Effector memory CD8-positive, alpha-beta T cell (primary cell): Measurements from ENCODE around the gene CDK6.

Source experiments
- ATAC-seq: fragments of 150-1000 bp; cut with Tn5 transposase; replicated peaks from 2 replicates; pipeline ENCODE4 v1.10.0; 2021; ENCODE audit warnings: mild to moderate bottlenecking, moderate library complexity
- DNase-seq, 3 experiments: peaks; one replicate each; pipeline ENCODE4 v3.0.0; 2021
- H3K27ac Mint-ChIP-seq, 2 donors: one replicate each; pipeline ENCODE4 v1.8.0; 2022; ENCODE audit warnings: mild to moderate bottlenecking in 2 of 2, mixed read lengths in 2 of 2, moderate library complexity in 2 of 2
- H3K27me3 Mint-ChIP-seq, 2 donors: one replicate each; pipeline ENCODE4 v1.8.0; 2022; ENCODE audit warnings: mixed read lengths in 2 of 2
- H3K36me3 Mint-ChIP-seq: one replicate; pipeline ENCODE4 v1.8.0; 2022; ENCODE audit warnings: mild to moderate bottlenecking, moderate library complexity, mixed read lengths; ENCODE audit not compliant: insufficient read depth
- H3K4me1 Mint-ChIP-seq, 2 donors: one replicate each; pipeline ENCODE4 v1.8.0; 2022; ENCODE audit warnings: low read depth in 2 of 2, mixed read lengths in 2 of 2
- H3K4me3 Mint-ChIP-seq, 2 donors: one replicate each; pipeline ENCODE4 v1.8.0; 2022; ENCODE audit warnings: mild to moderate bottlenecking in 2 of 2, mixed read lengths in 2 of 2, moderate library complexity in 2 of 2
- H3K9me3 Mint-ChIP-seq, 2 donors: one replicate each; pipeline ENCODE4 v1.8.0; 2022; ENCODE audit warnings: mixed read lengths in 2 of 2

CDK6 gene

DNA sequence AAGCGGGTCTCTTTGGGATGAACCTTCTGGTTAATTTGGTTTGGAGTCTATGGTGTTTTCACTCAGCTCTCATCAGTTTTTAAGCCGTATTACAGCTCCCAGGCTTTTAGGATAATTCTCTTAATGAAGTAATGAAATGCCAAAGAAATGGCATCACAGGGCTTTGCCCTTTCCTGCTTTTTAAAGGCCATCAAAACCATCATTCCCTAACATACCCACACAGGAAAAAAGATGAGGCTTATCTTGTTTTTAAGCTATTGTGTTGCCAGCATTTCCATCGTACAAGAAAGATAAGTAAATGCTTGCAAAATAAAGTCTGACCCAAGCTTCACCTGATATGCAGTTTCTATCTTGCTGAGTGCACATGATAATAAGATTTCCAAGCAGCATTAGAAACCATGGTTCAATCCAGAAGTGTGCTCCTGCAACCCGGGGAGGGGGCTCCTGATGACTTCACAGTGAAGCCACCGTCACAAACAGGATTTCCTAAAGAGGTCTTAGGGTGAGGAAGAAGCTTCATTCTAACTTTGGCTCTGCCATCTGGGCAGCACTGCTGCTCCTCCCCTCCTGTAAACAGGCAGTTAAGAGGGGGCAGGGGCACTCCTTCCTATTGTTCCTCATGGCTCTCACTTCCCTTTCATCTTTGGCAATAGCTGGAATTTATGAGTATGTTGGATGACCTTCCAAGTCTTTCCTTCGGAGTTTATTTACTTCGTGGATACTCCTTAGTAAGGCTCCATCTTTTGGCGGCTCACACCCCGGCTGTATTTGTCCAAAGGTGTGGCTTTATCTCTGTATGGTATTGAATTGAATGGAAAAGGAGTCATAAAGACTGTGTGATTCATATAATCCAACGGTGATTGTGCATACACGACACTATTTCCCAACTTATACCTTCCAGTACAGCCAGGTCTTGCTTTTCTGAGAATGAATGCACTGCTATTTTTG is 191.0 kb downstream of the CDK6 start:
- Mint-ChIP-seq H3K4me1 (peaks cover 31 to 52% of the 10 kb centered on the region in 2 donors), H3K27ac (peak overlapping the region; percentile 77 to 80), H3K27me3 (no peaks in the 10 kb centered on the region), H3K9me3 (no peaks in the 10 kb centered on the region), H3K36me3 (peaks cover 3% of the 10 kb centered on the region), H3K4me3 (no peak overlapping the region)
- ATAC-seq (no peak), DNase-seq (no peak)

DNA sequence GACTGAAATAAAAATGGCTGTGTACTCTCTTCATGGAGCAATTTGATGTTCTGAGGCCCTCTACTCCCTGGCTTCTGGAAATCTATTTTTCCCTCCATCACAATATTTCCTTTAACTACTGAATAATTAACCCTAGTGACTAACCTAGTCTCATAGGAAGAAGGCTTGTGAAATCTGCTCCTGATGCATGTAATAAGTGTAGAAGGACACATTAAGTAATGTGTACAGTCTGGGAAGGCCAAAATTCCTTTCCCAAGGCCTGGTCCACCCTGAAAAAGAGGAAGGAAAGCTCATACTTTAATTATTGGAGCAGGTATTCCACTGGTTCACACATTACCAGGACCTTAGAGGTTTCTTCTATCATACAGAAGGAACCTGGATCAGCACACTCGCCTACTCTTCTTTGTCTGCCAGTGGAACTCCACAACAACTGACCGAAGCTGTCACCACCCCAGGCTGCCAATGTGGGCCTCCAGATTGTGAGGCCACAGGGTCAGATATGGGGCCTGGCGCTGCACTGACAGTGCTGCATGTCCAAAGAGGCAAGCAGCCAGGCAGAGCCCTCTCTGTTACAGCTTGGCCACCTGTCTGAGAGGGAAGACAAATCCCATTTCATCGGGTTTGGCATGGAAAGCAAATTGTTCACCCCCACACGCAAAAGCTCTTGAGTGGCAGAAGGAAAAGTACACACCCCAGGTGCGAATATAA is 191.8 kb downstream of the CDK6 start:
- Mint-ChIP-seq H3K27ac (peak overlapping the region in 1 of 2 donors; percentile 77), H3K9me3 (no peaks in the 10 kb centered on the region), H3K4me1 (peaks cover 35 to 57% of the 10 kb centered on the region in 2 donors), H3K4me3 (no peak overlapping the region), H3K27me3 (no peaks in the 10 kb centered on the region), H3K36me3 (peaks cover 3% of the 10 kb centered on the region)
- ATAC-seq (no peak), DNase-seq (no peak)

GRCh38 chr7:92643821-92644220 is 192.6 kb downstream of the CDK6 start:
- H3K4me3 Mint-ChIP-seq, result no peak overlapping the region
- ATAC-seq, result no peak
- DNase-seq, result no peak
- H3K4me1 Mint-ChIP-seq, result peaks cover 38 to 61% of the 10 kb centered on the region in 2 donors
- H3K27me3 Mint-ChIP-seq, result no peaks in the 10 kb centered on the region
- peaks cover 3% of the 10 kb centered on the region for H3K36me3 Mint-ChIP-seq
- H3K27ac Mint-ChIP-seq, result peak overlapping the region in 1 of 2 donors; percentile 77
- no peaks in the 10 kb centered on the region for H3K9me3 Mint-ChIP-seq

DNA sequence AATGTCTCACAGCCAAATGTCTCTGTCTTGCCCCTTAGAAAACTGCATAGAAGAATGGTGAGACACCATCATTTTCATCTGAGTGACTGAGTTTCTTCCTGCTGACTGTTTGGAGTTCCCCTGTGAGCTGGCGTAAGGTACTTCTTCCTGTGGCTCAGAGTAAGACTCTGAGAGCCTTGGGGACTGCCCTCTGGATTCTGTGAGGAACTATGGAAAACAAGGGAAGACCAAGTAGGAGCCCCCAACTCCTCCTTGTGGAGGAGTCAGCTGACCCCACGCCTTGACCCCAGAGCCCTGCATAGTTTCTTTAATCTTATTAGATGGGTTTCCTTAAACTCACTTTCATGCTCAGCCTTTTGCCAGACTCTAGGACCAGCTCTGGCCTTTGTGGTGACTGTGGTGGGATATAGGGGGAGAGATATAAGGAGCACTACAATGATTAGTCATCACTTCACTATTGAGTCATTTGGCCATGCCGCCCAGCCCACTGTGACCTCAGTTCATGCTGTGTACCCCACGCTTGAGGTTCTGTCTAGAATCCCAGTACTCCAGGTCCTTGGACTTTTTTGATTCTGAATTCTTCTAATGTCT is 194.4 kb downstream of the CDK6 start:
- peak overlapping the region; percentile 92 to 93 for H3K27ac Mint-ChIP-seq

DNA sequence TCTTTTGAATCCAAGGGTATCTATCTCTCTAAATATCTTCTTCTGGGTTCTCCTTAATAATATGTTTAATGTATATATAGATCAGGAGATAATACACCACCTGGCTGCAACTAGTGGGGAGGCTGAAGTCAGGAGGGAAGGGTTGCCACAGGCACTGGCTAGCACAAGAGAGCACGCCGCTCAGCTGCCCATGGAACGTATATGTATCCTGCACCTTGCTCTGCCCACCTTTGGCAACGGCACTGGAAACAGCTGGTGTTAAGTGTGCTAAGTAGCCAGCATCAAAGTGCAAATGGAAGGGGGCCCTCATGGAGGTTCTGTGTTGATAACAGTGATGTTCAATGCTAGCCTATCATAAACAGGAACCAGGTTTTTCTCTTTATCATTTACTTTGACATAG is 196.4 kb downstream of the CDK6 start:
- H3K27ac Mint-ChIP-seq, result peak overlapping the region; percentile 11 to 25
- peak overlapping the region; percentile 11 to 29 for H3K4me3 Mint-ChIP-seq
- no peak for ATAC-seq
- H3K4me1 Mint-ChIP-seq, result peaks cover 26 to 39% of the 10 kb centered on the region in 2 donors
- H3K36me3 Mint-ChIP-seq, result peaks cover 3% of the 10 kb centered on the region
- DNase-seq, result no peak
- H3K9me3 Mint-ChIP-seq, result no peaks in the 10 kb centered on the region
- H3K27me3 Mint-ChIP-seq, result no peaks in the 10 kb centered on the region

More for the DNA sequence above, 194.4 kb downstream of the CDK6 start:
- Mint-ChIP-seq H3K27me3 (no peaks in the 10 kb centered on the region), H3K4me1 (peaks cover 31 to 48% of the 10 kb centered on the region in 2 donors), H3K36me3 (peaks cover 3% of the 10 kb centered on the region), H3K9me3 (no peaks in the 10 kb centered on the region), H3K4me3 (peak overlapping the region; percentile 48 to 55)
- ATAC-seq, result peak; percentile 81
- DNase-seq, result no peak

DNA sequence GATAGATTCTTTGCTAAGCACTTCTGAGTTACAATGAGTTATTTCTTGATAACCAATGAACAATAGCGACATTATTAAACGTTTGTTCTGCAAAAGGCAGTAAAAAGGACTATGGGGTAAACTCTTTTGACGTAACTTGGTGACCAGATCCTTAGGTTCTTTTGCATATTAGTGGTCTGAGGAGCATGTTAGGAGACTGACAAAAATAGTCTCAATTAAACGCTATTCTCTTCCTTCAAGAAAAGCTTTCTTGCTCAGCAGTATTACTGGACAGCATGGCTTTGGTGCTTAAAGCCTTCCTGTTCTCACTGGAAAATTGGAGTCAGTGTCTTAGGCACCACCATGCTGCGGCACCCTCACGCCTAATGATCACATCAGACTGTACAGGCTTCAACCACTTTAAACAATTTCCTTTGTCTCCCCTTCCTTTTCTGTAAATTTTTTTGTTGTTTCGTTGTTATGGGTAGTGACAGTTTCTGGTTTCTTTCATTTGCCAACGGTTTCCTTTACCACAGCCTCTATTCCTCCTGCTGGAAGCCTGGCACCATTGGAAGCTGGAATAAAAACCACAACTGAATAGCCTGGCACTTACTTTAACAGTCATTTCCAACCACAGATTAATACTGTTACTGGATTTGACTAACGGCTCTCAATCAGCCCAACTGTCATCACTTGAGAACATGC is 197.0 kb downstream of the CDK6 start:
- Mint-ChIP-seq H3K27me3 (no peaks in the 10 kb centered on the region), H3K4me1 (peaks cover 27 to 44% of the 10 kb centered on the region in 2 donors), H3K36me3 (peaks cover under 1% of the 10 kb centered on the region), H3K27ac (peak overlapping the region; percentile 25 to 39), H3K4me3 (peak overlapping the region; percentile 11 to 29), H3K9me3 (no peaks in the 10 kb centered on the region)
- DNase-seq (no peak), ATAC-seq (peak; percentile 32)

GRCh38 chr7:92636018-92636560 is 200.3 kb downstream of the CDK6 start:
- H3K27ac Mint-ChIP-seq, result no peak overlapping the region
- no peak overlapping the region for H3K4me3 Mint-ChIP-seq
- DNase-seq (no peak), ATAC-seq (no peak)
- no peaks in the 10 kb centered on the region for H3K9me3 Mint-ChIP-seq
- H3K27me3 Mint-ChIP-seq, result no peaks in the 10 kb centered on the region
- peaks cover 4% of the 10 kb centered on the region for H3K36me3 Mint-ChIP-seq
- H3K4me1 Mint-ChIP-seq, result peaks cover 30 to 54% of the 10 kb centered on the region in 2 donors

DNA sequence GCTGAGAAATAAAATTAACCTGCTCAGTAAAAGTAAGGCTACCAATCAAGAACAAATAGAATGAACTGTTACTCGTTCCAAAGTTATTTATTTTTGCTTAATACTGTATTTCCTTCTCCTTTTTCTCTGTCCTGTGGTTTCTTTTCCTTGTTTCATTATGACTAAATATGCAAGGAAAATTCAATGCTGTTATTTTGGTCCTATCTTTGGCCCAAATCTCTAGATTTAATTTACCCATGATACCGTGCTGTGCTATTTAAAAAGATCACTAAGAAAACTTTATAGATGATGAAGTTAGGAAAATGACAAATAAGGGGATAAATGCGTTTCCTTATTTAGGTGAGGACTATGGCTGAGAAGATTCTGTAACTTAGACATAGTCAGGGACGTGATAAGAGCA is 200.8 kb downstream of the CDK6 start:
- Mint-ChIP-seq H3K27me3 (no peaks in the 10 kb centered on the region), H3K4me1 (peaks cover 29 to 51% of the 10 kb centered on the region in 2 donors), H3K27ac (no peak overlapping the region), H3K9me3 (peaks cover 0 to under 1% of the 10 kb centered on the region in 2 donors), H3K4me3 (no peak overlapping the region), H3K36me3 (peaks cover 4% of the 10 kb centered on the region)
- no peak for ATAC-seq
- DNase-seq, result no peak

DNA sequence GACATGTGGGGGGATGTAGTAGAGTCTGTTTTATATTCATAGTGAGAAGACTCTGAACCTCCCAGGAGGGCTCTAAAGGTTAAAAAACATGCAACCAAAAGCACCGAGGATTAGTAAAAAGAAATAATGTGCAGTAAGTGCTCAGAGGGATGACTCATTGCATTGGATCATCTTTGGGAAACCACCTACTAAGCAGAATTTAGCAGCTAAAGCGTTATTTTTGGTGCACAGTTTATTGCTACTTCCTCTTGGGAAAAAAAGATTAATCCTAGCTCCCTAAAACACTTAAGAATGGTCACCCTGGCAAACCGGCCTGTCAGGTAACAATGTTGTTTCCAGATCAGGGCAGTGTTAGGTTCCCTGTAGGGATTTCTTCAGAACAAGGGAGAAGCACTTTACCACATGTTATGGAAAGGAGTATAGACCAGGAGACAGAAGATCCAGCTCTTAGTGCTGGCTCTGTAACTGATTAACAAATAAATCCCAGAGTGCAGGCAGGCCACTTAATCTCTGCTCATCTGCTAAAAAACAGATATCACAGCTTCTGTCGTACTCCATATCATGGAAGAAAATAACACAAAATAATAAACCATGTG is 201.4 kb downstream of the CDK6 start:
- H3K36me3 Mint-ChIP-seq, result peaks cover 4% of the 10 kb centered on the region
- H3K4me1 Mint-ChIP-seq, result peaks cover 26 to 49% of the 10 kb centered on the region in 2 donors
- peak; percentile 23 for ATAC-seq
- H3K4me3 Mint-ChIP-seq, result no peak overlapping the region
- DNase-seq, result no peak
- no peaks in the 10 kb centered on the region for H3K27me3 Mint-ChIP-seq
- no peak overlapping the region for H3K27ac Mint-ChIP-seq
- peaks cover 2 to 6% of the 10 kb centered on the region in 2 donors for H3K9me3 Mint-ChIP-seq

GRCh38 chr7:92634205-92634604 is 202.2 kb downstream of the CDK6 start:
- no peak for ATAC-seq
- Mint-ChIP-seq H3K9me3 (peaks cover 2 to 7% of the 10 kb centered on the region in 2 donors), H3K36me3 (peaks cover 4% of the 10 kb centered on the region), H3K4me1 (peaks cover 19 to 41% of the 10 kb centered on the region in 2 donors), H3K4me3 (peak overlapping the region in 1 of 2 donors; percentile 2), H3K27me3 (no peaks in the 10 kb centered on the region), H3K27ac (peak overlapping the region in 1 of 2 donors; percentile 77)
- DNase-seq, result no peak

DNA sequence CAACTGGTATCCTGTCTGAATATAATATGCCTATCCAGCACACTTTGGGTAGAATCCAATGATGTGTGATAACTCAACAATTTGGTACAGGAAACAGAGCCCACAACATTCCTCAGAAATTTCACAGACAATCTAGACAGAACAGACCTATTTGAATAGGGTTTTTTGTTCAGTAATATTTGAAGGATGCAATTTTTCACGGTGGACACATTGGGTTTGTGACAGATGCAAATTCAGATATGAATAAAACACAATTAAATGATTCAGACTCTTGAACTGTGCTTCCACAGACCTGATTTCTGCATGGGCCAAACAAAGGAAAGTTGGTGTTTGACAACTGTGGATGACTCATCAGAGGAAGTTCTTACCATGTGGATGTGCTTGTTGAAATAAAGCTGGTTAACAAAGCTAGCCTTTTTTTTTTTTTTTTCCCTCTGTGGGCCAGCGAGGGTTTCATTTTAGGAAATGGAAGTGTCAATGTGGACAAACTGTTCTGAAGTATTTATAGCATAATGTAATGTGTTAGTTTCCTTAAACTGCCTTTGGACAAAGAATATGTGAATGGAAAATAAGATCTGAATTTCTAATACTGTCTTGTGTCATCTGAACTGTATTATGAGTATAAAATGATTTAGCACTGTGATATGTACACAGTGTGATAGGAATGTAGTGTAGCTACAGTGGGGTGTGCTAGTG is 203.0 kb downstream of the CDK6 start:
- H3K4me1 Mint-ChIP-seq, result peaks cover 19 to 38% of the 10 kb centered on the region in 2 donors

GRCh38 chr7:92632791-92633190 is 203.6 kb downstream of the CDK6 start:
- H3K27ac Mint-ChIP-seq, result peak overlapping the region in 1 of 2 donors; percentile 77
- no peaks in the 10 kb centered on the region for H3K27me3 Mint-ChIP-seq
- no peak for ATAC-seq
- no peak overlapping the region for H3K4me3 Mint-ChIP-seq
- no peak for DNase-seq
- peaks cover 4% of the 10 kb centered on the region for H3K36me3 Mint-ChIP-seq
- peaks cover 2 to 7% of the 10 kb centered on the region in 2 donors for H3K9me3 Mint-ChIP-seq
- peaks cover 19 to 38% of the 10 kb centered on the region in 2 donors for H3K4me1 Mint-ChIP-seq

More for the DNA sequence above, 203.0 kb downstream of the CDK6 start:
- Mint-ChIP-seq H3K27ac (peak overlapping the region in 1 of 2 donors; percentile 77), H3K9me3 (peaks cover 2 to 7% of the 10 kb centered on the region in 2 donors), H3K27me3 (no peaks in the 10 kb centered on the region), H3K4me3 (peak overlapping the region in 1 of 2 donors; percentile 41), H3K36me3 (peaks cover 4% of the 10 kb centered on the region)
- ATAC-seq (peak; percentile 81), DNase-seq (peak in 1 of 3 experiments; percentile 11)
